Endothelial cell of umbilical vein (primary cell): ENCODE data around the gene ZNF362. TPM values are rescaled to one million over a fixed set of nuclear protein-coding genes. Genes with fewer than 3 reads are reported as not detected.

ENCODE experiments used
- BruUV-seq: library from RNA; stranded (reverse); fragments of 400-500 nt; replicated peaks from 2 replicates; lab custom pipeline; 2021; lab: Mats Ljungman, UMichigan
- CTCF ChIA-PET: fragments of 300-600, 350-600 bp; sonication (Branson Sonifier 250); formaldehyde crosslinking; loops from one replicate; lab custom pipeline; 2021; ENCODE audit warnings: antibody characterized with exemption, inconsistent platforms; lab: Charles Lee
- POLR2A ChIA-PET: fragments of 300-600, 350-600 bp; sonication (Branson Sonifier 250); formaldehyde crosslinking; loops from one replicate; lab custom pipeline; 2021; ENCODE audit warnings: antibody characterized with exemption, inconsistent platforms; lab: Charles Lee
- DNase-seq: peaks from one replicate; pipeline ENCODE4 v3.0.0-alpha.2; 2011; ENCODE audit warnings: low read depth, low spot score
- FAIRE-seq: peaks from 2 replicates; lab custom pipeline; 2011; peaks lifted over from hg19 to GRCh38; lab: Jason Lieb, UNC
- H2AFZ ChIP-seq: 2 replicates; pipeline ENCODE4 v1.6.0; 2012; ENCODE audit warnings: low read depth, low read length, control low read depth, inconsistent platforms
- H3K27ac ChIP-seq: 2 replicates; pipeline ENCODE4 v1.5.1; 2011; ENCODE audit warnings: low read depth, mild to moderate bottlenecking, control low read depth, low read length, moderate library complexity; ENCODE audit not compliant: insufficient read depth
- H3K27me3 ChIP-seq, 2 experiments: 2 replicates each; pipeline versions ENCODE4 v1.6.0 to v1.6.1; 2011; ENCODE audit warnings: low read length in 2 of 2, mixed read lengths in 1 of 2; ENCODE audit not compliant: control insufficient read depth in 2 of 2, insufficient read depth in 2 of 2
- H3K36me3 ChIP-seq, 2 experiments: 2 replicates in 1 of 2; 3 replicates in 1 of 2; pipeline ENCODE4 v1.5.1; 2011; ENCODE audit warnings: low read length in 2 of 2, mild to moderate bottlenecking in 1 of 2, moderate library complexity in 1 of 2; ENCODE audit not compliant: control insufficient read depth in 2 of 2, insufficient read depth in 2 of 2; ENCODE audit errors: extremely low read depth in 1 of 2
- H3K4me1 ChIP-seq: 3 replicates; pipeline ENCODE4 v1.5.1; 2011; ENCODE audit warnings: mild to moderate bottlenecking, low read length; ENCODE audit not compliant: control insufficient read depth, insufficient read depth; ENCODE audit errors: extremely low read depth
- H3K4me2 ChIP-seq: 2 replicates; pipeline ENCODE4 v1.6.1; 2011; ENCODE audit warnings: low read length, control low read depth, mixed read lengths; ENCODE audit not compliant: insufficient read depth
- H3K4me3 ChIP-seq, 3 experiments: fragments of 200-600 bp in 1 of 3; sonication (generic), shearing (Covaris generic) in 1 of 3; replicated peaks in 1 of 3; 2 replicates each; pipeline ENCODE4 v1.5.1; 2011 to 2016; ENCODE audit warnings: control low read depth in 3 of 3, low read length in 3 of 3, mild to moderate bottlenecking in 2 of 3, inconsistent platforms in 1 of 3, low read depth in 1 of 3, moderate library complexity in 1 of 3; ENCODE audit not compliant: insufficient read depth in 1 of 3
- H3K79me2 ChIP-seq: 2 replicates; pipeline ENCODE4 v1.6.0; 2012; ENCODE audit warnings: low read length, inconsistent platforms; ENCODE audit not compliant: control insufficient read depth, insufficient read depth
- H3K9ac ChIP-seq: replicated peaks from 2 replicates; pipeline ENCODE3; 2011; ENCODE audit warnings: low read length, control low read depth; ENCODE audit not compliant: insufficient read depth; ENCODE audit errors: extremely low read depth
- H3K9me1 ChIP-seq: replicated peaks from 3 replicates; pipeline ENCODE4 v1.6.0; 2011; ENCODE audit warnings: mild to moderate bottlenecking, low read length; ENCODE audit not compliant: control insufficient read depth, insufficient read depth; ENCODE audit errors: extremely low read depth
- H3K9me3 ChIP-seq: replicated peaks from 2 replicates; pipeline ENCODE4 v1.5.1; 2012; ENCODE audit warnings: low read length, inconsistent platforms; ENCODE audit not compliant: control insufficient read depth, insufficient read depth
- H4K20me1 ChIP-seq: replicated peaks from 2 replicates; pipeline ENCODE3; 2011; ENCODE audit warnings: mild to moderate bottlenecking, low read length; ENCODE audit not compliant: control insufficient read depth, insufficient read depth; ENCODE audit errors: extremely low read depth
- EZH2 ChIP-seq: IDR thresholded peaks from 2 replicates; pipeline ENCODE4 v1.6.1; 2012; ENCODE audit warnings: borderline replicate concordance, low read depth, mild to moderate bottlenecking, moderate library complexity, low read length, inconsistent platforms; ENCODE audit not compliant: severe bottlenecking
- FOS ChIP-seq: IDR thresholded peaks from 2 replicates; pipeline ENCODE4 v1.6.1; 2011; ENCODE audit warnings: mild to moderate bottlenecking, low read length, moderate library complexity, borderline replicate concordance; ENCODE audit not compliant: insufficient read depth
- GATA2 ChIP-seq: IDR thresholded peaks from 2 replicates; pipeline ENCODE4 v1.7.0; 2011; ENCODE audit warnings: low read depth, mild to moderate bottlenecking, moderate library complexity, mixed read lengths, low read length; ENCODE audit not compliant: insufficient read length, insufficient read depth
- JUN ChIP-seq: IDR thresholded peaks from 2 replicates; pipeline ENCODE4 v1.6.1; 2011; ENCODE audit warnings: borderline replicate concordance, low read depth; ENCODE audit not compliant: insufficient read length, insufficient read depth
- MAX ChIP-seq: IDR thresholded peaks from 2 replicates; pipeline ENCODE4 v1.6.1; 2011; ENCODE audit not compliant: insufficient read depth, insufficient read length
- MYC ChIP-seq: IDR thresholded peaks from one replicate; pipeline ENCODE4 v1.6.1; 2011; ENCODE audit warnings: mild to moderate bottlenecking, low read depth, low read length
- POLR2A ChIP-seq: IDR thresholded peaks from 2 replicates; pipeline ENCODE4 v1.6.1; 2012; ENCODE audit warnings: low read depth, mild to moderate bottlenecking, control low read depth, low read length
- POLR2AphosphoS5 ChIP-seq: IDR thresholded peaks from 2 replicates; pipeline ENCODE4 v1.6.1; 2012; ENCODE audit warnings: low read depth, mild to moderate bottlenecking, control low read depth, low read length, moderate library complexity; ENCODE audit not compliant: insufficient read depth
- dilution Hi-C: fragments of 300-500 bp; cut with MboI; formaldehyde crosslinking; loops from one replicate; pipeline ENCODE4 v1.15.0; 2019; ENCODE audit warnings: low sequenced_read_pairs; ENCODE audit not compliant: extremely low pct_ligation_motif_present
- intact Hi-C: fragments of 100-400 bp; cut with micrococcal nuclease; formaldehyde crosslinking; loops from one replicate; pipeline ENCODE4 v1.10.0; 2022
- polyA plus RNA-seq, 4 experiments: library from polyadenylated mRNA; depleted of rRNA in 3 of 4; stranded (reverse) in 3 of 4; unstranded in 1 of 4; fragments of >200 nt; gene quantifications; 2 replicates each; pipeline versions ENCODE4 v1.2.1 to v1.2.3, GENCODE V29; 2011 to 2012; ENCODE audit warnings: missing spikeins in 1 of 4
- total RNA-seq: library from RNA; stranded (reverse); gene quantifications from 2 replicates; pipeline ENCODE4 v1.2.3, GENCODE V29; 2021
- TF ChIP-seq, protein P1 (sequence below), 2 donors: IDR thresholded peaks; 1 replicate in 1 of 2; 2 replicates in 1 of 2; pipeline ENCODE4 v1.5.1; 2011; ENCODE audit warnings: low read length in 2 of 2, mild to moderate bottlenecking in 2 of 2, moderate library complexity in 2 of 2, control low read depth in 1 of 2, inconsistent platforms in 1 of 2, low read depth in 1 of 2; ENCODE audit not compliant: insufficient read depth in 1 of 2; ENCODE audit errors: extremely low read depth in 1 of 2

Gene ZNF362
- total and polyA plus RNA-seq, 2 donors (not counting 3 experiments of a cell fraction or from before 2014, with no cell fraction given) = 28.4 to 35.3 TPM

GRCh38 chr1:33263890-33264504 is 7.7 kb downstream of the ZNF362 start:
- POLR2A ChIA-PET = no interaction called here
- Histone ChIP-seq H3K27me3 (no peaks in the 10 kb centered on the region), H3K27ac (no peak overlapping the region), H3K4me2 (no peak overlapping the region), H4K20me1 (no peaks in the 10 kb centered on the region), H2AFZ (no peak overlapping the region), H3K9me3 (no peaks in the 10 kb centered on the region), H3K79me2 (peaks cover 3% of the 10 kb centered on the region), H3K4me1 (peaks cover 5% of the 10 kb centered on the region), H3K9me1 (no peaks in the 10 kb centered on the region), H3K4me3 (no peak overlapping the region), H3K9ac (no peak overlapping the region), H3K36me3 (peaks cover 0 to 6% of the 10 kb centered on the region in 2 experiments)
- TF ChIP-seq FOS = no peak
- no peak for TF ChIP-seq MYC
- TF ChIP-seq, protein P1, sequence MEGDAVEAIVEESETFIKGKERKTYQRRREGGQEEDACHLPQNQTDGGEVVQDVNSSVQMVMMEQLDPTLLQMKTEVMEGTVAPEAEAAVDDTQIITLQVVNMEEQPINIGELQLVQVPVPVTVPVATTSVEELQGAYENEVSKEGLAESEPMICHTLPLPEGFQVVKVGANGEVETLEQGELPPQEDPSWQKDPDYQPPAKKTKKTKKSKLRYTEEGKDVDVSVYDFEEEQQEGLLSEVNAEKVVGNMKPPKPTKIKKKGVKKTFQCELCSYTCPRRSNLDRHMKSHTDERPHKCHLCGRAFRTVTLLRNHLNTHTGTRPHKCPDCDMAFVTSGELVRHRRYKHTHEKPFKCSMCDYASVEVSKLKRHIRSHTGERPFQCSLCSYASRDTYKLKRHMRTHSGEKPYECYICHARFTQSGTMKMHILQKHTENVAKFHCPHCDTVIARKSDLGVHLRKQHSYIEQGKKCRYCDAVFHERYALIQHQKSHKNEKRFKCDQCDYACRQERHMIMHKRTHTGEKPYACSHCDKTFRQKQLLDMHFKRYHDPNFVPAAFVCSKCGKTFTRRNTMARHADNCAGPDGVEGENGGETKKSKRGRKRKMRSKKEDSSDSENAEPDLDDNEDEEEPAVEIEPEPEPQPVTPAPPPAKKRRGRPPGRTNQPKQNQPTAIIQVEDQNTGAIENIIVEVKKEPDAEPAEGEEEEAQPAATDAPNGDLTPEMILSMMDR (IDR thresholded peaks at IDR 0.05; ENCODE audit: extremely low read depth in 1 of 2, insufficient read depth in 1 of 2, low read depth in 1 of 2, low read length in 2 of 2) = no peak
- no peak for TF ChIP-seq POLR2AphosphoS5
- TF ChIP-seq EZH2 = no peak
- TF ChIP-seq GATA2 = no peak
- no peak for TF ChIP-seq POLR2A
- TF ChIP-seq MAX = no peak
- no peak for TF ChIP-seq JUN
- CTCF ChIA-PET = interaction anchor here (2.0 kb wide), 1 partner anchor 31 kb away, joined by 6 read pairs; no protein-coding TSS in a partner anchor
- FAIRE-seq (no peak), DNase-seq (no peak)
- dilution Hi-C loops = no loop called here
- intact Hi-C loops = no loop called here
- BruUV-seq = no TSS peak
